K562 (cell line): ENCODE data around the gene CHEK2. TPM values are rescaled to one million over a fixed set of nuclear protein-coding genes. Genes with fewer than 3 reads are reported as not detected.

Experiments
- DNMT1 ChIP-seq: fragments of 450-650 bp; IDR thresholded peaks from 2 replicates; pipeline ENCODE4 v1.6.1; 2016; ENCODE audit warnings: antibody characterized with exemption, mild to moderate bottlenecking
- FOXA1 ChIP-seq: fragments of 450-650 bp; IDR thresholded peaks from 2 replicates; pipeline ENCODE4 v1.6.1; 2016; ENCODE audit warnings: mild to moderate bottlenecking, borderline replicate concordance
- HDAC1 ChIP-seq, 2 experiments: fragments of 450-650 bp; IDR thresholded peaks; 2 replicates each; pipeline ENCODE4 v1.6.1; 2016 to 2017; ENCODE audit warnings: inconsistent platforms in 1 of 2, mild to moderate bottlenecking in 1 of 2, moderate library complexity in 1 of 2
- MAZ ChIP-seq, 2 experiments: fragments of 450-650 bp in 1 of 2; sonication (generic) in 1 of 2; formaldehyde crosslinking; IDR thresholded peaks in 1 of 2; conservative IDR thresholded peaks in 1 of 2; 2 replicates each; pipeline versions ENCODE4 v1.4.0 to v1.5.0; 2020; ENCODE audit warnings: mild to moderate bottlenecking in 1 of 2, missing genetic modification reagents in 1 of 2
- NFXL1 ChIP-seq: fragments of 450-650 bp; formaldehyde crosslinking; IDR thresholded peaks from 2 replicates; pipeline ENCODE4 v1.4.0; 2021; ENCODE audit warnings: mild to moderate bottlenecking
- NR2C2 ChIP-seq, 2 experiments: fragments of 200-800 bp in 1 of 2; sonication (Bioruptor generic) in 1 of 2; sonication (generic) in 1 of 2; formaldehyde crosslinking in 1 of 2; IDR thresholded peaks; 2 replicates each; pipeline versions ENCODE4 v1.6.1 to v1.8.0; 2016 to 2022; ENCODE audit warnings: mild to moderate bottlenecking in 1 of 2, missing compliant biosample characterization in 1 of 2, missing genetic modification characterization in 1 of 2, missing genetic modification reagents in 1 of 2
- PCBP1 ChIP-seq: fragments of 200-400 bp; formaldehyde crosslinking; IDR thresholded peaks from 2 replicates; pipeline ENCODE4 v1.6.1; 2018; ENCODE audit warnings: mild to moderate bottlenecking, low read depth, low read length; ENCODE audit not compliant: poor library complexity, severe bottlenecking
- PTRF ChIP-seq: fragments of 450-650 bp; IDR thresholded peaks from 2 replicates; pipeline ENCODE4 v1.6.1; 2016; ENCODE audit warnings: mild to moderate bottlenecking, missing genetic modification characterization, missing compliant biosample characterization
- SIX5 ChIP-seq, 2 experiments: IDR thresholded peaks; 2 replicates each; pipeline ENCODE4 v1.6.1; 2011; ENCODE audit warnings: low read length in 2 of 2, borderline replicate concordance in 1 of 2, low read depth in 1 of 2, mild to moderate bottlenecking in 1 of 2, moderate library complexity in 1 of 2; ENCODE audit not compliant: insufficient read depth in 1 of 2
- SMAD2 ChIP-seq: fragments of 150-350 bp; IDR thresholded peaks from 2 replicates; pipeline ENCODE4 v1.6.1; 2014; ENCODE audit warnings: low read depth, mild to moderate bottlenecking, low read length
- SMARCA4 ChIP-seq: fragments of 450-650 bp; IDR thresholded peaks from 2 replicates; pipeline ENCODE4 v1.6.1; 2016
- SOX6 ChIP-seq: fragments of 450-650 bp; IDR thresholded peaks from 2 replicates; pipeline ENCODE4 v1.6.1; 2014; ENCODE audit warnings: mild to moderate bottlenecking
- ZKSCAN3 ChIP-seq: fragments of 250-450 bp; sonication (Bioruptor Pico); IDR thresholded peaks from 2 replicates; pipeline ENCODE4 v1.4.0; 2020
- ZNF197 ChIP-seq: fragments of 200-800 bp; sonication (Bioruptor generic); IDR thresholded peaks from 2 replicates; pipeline ENCODE4 v1.6.1; 2016; ENCODE audit warnings: low read depth, missing genetic modification characterization, missing compliant biosample characterization
- ZNF253 ChIP-seq: fragments of 250-450 bp; sonication (Bioruptor Pico); conservative IDR thresholded peaks from 2 replicates; pipeline ENCODE4 v1.6.1; 2021; ENCODE audit warnings: mild to moderate bottlenecking
- ZSCAN29 ChIP-seq: fragments of 450-650 bp; IDR thresholded peaks from 2 replicates; pipeline ENCODE4 v1.6.1; 2017
- polyA plus RNA-seq, 8 experiments: library from polyadenylated mRNA; depleted of rRNA in 4 of 8; stranded (reverse) in 5 of 8; unstranded in 3 of 8; fragments of >200 nt; fragmentation: Nextera tagmentation in 2 of 8; fragmentation: Illumina TruSeq in 1 of 8; extraction: Ambion mirVana in 2 of 8; extraction: Trizol in 1 of 8; gene quantifications; 2 replicates each; pipeline versions ENCODE4 v1.2.1 to v1.2.3, GENCODE V29; 2011 to 2014; ENCODE audit warnings: inconsistent platforms in 1 of 8, missing spikeins in 1 of 8
- total RNA-seq, 7 experiments: library from RNA; depleted of rRNA in 6 of 7; stranded (reverse); fragments of >200 nt in 6 of 7; fragmentation: Illumina TruSeq in 2 of 7; extraction: Trizol in 2 of 7; gene quantifications; 2 replicates each; pipeline versions ENCODE4 v1.2.1 to v1.2.3, GENCODE V29; 2011 to 2021; ENCODE audit warnings: low replicate concordance in 1 of 7
- TF ChIP-seq, protein P1 (sequence below): sonication (generic); formaldehyde crosslinking; IDR thresholded peaks from 2 replicates; pipeline ENCODE4 v1.8.1; 2023; ENCODE audit warnings: missing genetic modification reagents, mild to moderate bottlenecking, borderline replicate concordance
- TF ChIP-seq, protein P2 (sequence below): fragments of 450-650 bp; IDR thresholded peaks from 2 replicates; pipeline ENCODE4 v1.6.1; 2016
- TF ChIP-seq, protein P3 (sequence below), 2 experiments: fragments of 450-650 bp; IDR thresholded peaks; 2 replicates each; pipeline ENCODE4 v1.6.1; 2016
- TF ChIP-seq, protein P4 (sequence below): fragments of 450-650 bp; IDR thresholded peaks from 2 replicates; pipeline ENCODE4 v1.6.1; 2014; ENCODE audit warnings: low read depth, mild to moderate bottlenecking, moderate library complexity, borderline replicate concordance

CHEK2 gene
- total and polyA plus RNA-seq, 9 of the 15 experiments (the other 6 are each of a cell fraction or from before 2014, with no cell fraction given): 28.7 to 102 (median 58.0) TPM

DNA sequence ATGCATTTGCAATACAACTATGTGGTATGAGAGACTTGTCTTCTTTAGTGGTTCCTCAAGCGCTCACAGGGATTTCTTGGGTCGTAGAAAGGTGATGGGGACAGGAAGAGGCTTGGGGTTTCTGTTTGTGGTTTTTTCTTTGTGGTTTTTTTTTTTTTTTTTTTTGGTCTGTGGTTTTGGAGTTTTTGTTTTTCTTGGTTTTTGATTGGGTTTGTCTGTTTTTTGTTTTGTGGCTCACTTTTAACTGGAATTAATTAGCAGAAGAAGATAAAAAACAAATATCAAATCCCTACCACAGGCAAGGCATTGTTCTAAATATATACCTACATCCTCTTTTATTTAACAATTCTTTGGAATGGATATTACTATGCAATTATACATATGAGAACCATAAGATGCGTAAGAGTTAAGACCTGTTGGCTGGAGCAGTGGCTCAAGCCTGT is 67.5 kb downstream of the CHEK2 start (continued):
- TF ChIP-seq, protein P1, sequence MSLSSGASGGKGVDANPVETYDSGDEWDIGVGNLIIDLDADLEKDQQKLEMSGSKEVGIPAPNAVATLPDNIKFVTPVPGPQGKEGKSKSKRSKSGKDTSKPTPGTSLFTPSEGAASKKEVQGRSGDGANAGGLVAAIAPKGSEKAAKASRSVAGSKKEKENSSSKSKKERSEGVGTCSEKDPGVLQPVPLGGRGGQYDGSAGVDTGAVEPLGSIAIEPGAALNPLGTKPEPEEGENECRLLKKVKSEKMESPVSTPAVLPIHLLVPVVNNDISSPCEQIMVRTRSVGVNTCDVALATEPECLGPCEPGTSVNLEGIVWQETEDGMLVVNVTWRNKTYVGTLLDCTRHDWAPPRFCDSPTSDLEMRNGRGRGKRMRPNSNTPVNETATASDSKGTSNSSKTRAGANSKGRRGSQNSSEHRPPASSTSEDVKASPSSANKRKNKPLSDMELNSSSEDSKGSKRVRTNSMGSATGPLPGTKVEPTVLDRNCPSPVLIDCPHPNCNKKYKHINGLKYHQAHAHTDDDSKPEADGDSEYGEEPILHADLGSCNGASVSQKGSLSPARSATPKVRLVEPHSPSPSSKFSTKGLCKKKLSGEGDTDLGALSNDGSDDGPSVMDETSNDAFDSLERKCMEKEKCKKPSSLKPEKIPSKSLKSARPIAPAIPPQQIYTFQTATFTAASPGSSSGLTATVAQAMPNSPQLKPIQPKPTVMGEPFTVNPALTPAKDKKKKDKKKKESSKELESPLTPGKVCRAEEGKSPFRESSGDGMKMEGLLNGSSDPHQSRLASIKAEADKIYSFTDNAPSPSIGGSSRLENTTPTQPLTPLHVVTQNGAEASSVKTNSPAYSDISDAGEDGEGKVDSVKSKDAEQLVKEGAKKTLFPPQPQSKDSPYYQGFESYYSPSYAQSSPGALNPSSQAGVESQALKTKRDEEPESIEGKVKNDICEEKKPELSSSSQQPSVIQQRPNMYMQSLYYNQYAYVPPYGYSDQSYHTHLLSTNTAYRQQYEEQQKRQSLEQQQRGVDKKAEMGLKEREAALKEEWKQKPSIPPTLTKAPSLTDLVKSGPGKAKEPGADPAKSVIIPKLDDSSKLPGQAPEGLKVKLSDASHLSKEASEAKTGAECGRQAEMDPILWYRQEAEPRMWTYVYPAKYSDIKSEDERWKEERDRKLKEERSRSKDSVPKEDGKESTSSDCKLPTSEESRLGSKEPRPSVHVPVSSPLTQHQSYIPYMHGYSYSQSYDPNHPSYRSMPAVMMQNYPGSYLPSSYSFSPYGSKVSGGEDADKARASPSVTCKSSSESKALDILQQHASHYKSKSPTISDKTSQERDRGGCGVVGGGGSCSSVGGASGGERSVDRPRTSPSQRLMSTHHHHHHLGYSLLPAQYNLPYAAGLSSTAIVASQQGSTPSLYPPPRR (CRISPR knock-in tag): no peak
- TF ChIP-seq ZNF253 (CRISPR knock-in tag) (no peak), HDAC1 (IDR thresholded peaks at IDR 0.05) (peak in 1 of 2 experiments; percentile 74; a peak in 2 of 4 replicates), SIX5 (IDR thresholded peaks at IDR 0.05; ENCODE audit: borderline replicate concordance in 1 of 2, insufficient read depth in 1 of 2, low read depth in 1 of 2, low read length in 2 of 2) (no peak), PCBP1 (no peak), SOX6 (peak; percentile 70; the same call in 1 of the 2 replicates), NR2C2 (CRISPR knock-in tag; IDR thresholded peaks at IDR 0.05) (no peak), NR2C2 (tag; IDR thresholded peaks at IDR 0.05) (no peak), ZSCAN29 (no peak), PTRF (tag) (no peak), MAZ (CRISPR knock-in tag; conservative IDR thresholded peaks at IDR 0.05 in 1 of 2, IDR thresholded peaks at IDR 0.05 in 1 of 2) (no peak), SMAD2 (no peak), FOXA1 (no peak), SMARCA4 (peak; percentile 43; the same call in 1 of the 2 replicates), ZKSCAN3 (no peak), ZNF197 (CRISPR knock-in tag) (no peak), NFXL1 (no peak), DNMT1 (no peak)
- TF ChIP-seq, protein P2, sequence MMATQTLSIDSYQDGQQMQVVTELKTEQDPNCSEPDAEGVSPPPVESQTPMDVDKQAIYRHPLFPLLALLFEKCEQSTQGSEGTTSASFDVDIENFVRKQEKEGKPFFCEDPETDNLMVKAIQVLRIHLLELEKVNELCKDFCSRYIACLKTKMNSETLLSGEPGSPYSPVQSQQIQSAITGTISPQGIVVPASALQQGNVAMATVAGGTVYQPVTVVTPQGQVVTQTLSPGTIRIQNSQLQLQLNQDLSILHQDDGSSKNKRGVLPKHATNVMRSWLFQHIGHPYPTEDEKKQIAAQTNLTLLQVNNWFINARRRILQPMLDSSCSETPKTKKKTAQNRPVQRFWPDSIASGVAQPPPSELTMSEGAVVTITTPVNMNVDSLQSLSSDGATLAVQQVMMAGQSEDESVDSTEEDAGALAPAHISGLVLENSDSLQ: 0 out of 2 replicates have a peak, but pooled peaks have one; percentile 17
- TF ChIP-seq, protein P3, sequence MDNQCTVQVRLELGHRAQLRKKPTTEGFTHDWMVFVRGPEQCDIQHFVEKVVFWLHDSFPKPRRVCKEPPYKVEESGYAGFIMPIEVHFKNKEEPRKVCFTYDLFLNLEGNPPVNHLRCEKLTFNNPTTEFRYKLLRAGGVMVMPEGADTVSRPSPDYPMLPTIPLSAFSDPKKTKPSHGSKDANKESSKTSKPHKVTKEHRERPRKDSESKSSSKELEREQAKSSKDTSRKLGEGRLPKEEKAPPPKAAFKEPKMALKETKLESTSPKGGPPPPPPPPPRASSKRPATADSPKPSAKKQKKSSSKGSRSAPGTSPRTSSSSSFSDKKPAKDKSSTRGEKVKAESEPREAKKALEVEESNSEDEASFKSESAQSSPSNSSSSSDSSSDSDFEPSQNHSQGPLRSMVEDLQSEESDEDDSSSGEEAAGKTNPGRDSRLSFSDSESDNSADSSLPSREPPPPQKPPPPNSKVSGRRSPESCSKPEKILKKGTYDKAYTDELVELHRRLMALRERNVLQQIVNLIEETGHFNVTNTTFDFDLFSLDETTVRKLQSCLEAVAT (IDR thresholded peaks at IDR 0.05): peak in 1 of 2 experiments; percentile 99; a peak in 2 of 4 replicates
- TF ChIP-seq, protein P4, sequence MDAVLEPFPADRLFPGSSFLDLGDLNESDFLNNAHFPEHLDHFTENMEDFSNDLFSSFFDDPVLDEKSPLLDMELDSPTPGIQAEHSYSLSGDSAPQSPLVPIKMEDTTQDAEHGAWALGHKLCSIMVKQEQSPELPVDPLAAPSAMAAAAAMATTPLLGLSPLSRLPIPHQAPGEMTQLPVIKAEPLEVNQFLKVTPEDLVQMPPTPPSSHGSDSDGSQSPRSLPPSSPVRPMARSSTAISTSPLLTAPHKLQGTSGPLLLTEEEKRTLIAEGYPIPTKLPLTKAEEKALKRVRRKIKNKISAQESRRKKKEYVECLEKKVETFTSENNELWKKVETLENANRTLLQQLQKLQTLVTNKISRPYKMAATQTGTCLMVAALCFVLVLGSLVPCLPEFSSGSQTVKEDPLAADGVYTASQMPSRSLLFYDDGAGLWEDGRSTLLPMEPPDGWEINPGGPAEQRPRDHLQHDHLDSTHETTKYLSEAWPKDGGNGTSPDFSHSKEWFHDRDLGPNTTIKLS: no peak
